H9 (cell line): ENCODE measurements around the gene TMTC1. TPM values are rescaled to one million over a fixed set of nuclear protein-coding genes. Genes with fewer than 3 reads are reported as not detected.

ENCODE experiments used
- DNase-seq: peaks from one replicate; pipeline ENCODE4 v3.0.0-alpha.2; 2017
- H2AFZ ChIP-seq: one replicate; pipeline ENCODE4 v1.6.1; 2013; ENCODE audit warnings: mild to moderate bottlenecking, low read length, control low read depth, moderate library complexity
- H2AK5ac ChIP-seq: 2 replicates; pipeline ENCODE4 v1.6.1; 2013; ENCODE audit warnings: low read length, control low read depth, mixed read lengths; ENCODE audit not compliant: insufficient read length
- H2BK120ac ChIP-seq: one replicate; pipeline ENCODE4 v1.6.1; 2013; ENCODE audit warnings: low read depth, mild to moderate bottlenecking, low read length, control low read depth, inconsistent platforms; ENCODE audit not compliant: poor library complexity, severe bottlenecking
- H2BK12ac ChIP-seq: 2 replicates; pipeline ENCODE4 v1.6.1; 2013; ENCODE audit warnings: low read length, control low read depth, mixed read lengths, low read depth; ENCODE audit not compliant: insufficient read length
- H2BK15ac ChIP-seq: 2 replicates; pipeline ENCODE4 v1.6.1; 2013; ENCODE audit warnings: low read depth, low read length, control low read depth
- H2BK20ac ChIP-seq: one replicate; pipeline ENCODE4 v1.6.1; 2013; ENCODE audit warnings: low read depth, mild to moderate bottlenecking, low read length, control low read depth, inconsistent platforms; ENCODE audit not compliant: poor library complexity, severe bottlenecking
- H2BK5ac ChIP-seq: 2 replicates; pipeline ENCODE4 v1.6.1; 2013; ENCODE audit warnings: low read length, control low read depth, mixed read lengths; ENCODE audit not compliant: insufficient read length
- H3K14ac ChIP-seq: 2 replicates; pipeline ENCODE4 v1.6.1; 2013; ENCODE audit warnings: low read length, control low read depth; ENCODE audit not compliant: insufficient read depth
- H3K18ac ChIP-seq: 2 replicates; pipeline ENCODE4 v1.6.1; 2013; ENCODE audit warnings: low read depth, mild to moderate bottlenecking, mixed read lengths, low read length, control low read depth; ENCODE audit not compliant: insufficient read length
- H3K23ac ChIP-seq: 2 replicates; pipeline ENCODE4 v1.6.1; 2013; ENCODE audit warnings: low read length, control low read depth, mixed read lengths, low read depth; ENCODE audit not compliant: insufficient read length
- H3K23me2 ChIP-seq: 2 replicates; pipeline ENCODE4 v1.6.1; 2013; ENCODE audit warnings: low read depth, mild to moderate bottlenecking, mixed read lengths, low read length, control low read depth; ENCODE audit not compliant: insufficient read length, poor library complexity, severe bottlenecking
- H3K27ac ChIP-seq: 2 replicates; pipeline ENCODE4 v1.5.1; 2013; ENCODE audit warnings: low read length, control low read depth, mixed read lengths, low read depth; ENCODE audit not compliant: insufficient read length
- H3K27me3 ChIP-seq: 2 replicates; pipeline ENCODE4 v1.6.1; 2013; ENCODE audit warnings: low read length, control low read depth, inconsistent platforms; ENCODE audit not compliant: insufficient read depth
- H3K4ac ChIP-seq: 2 replicates; pipeline ENCODE4 v1.6.1; 2013; ENCODE audit warnings: low read depth, mild to moderate bottlenecking, control low read depth, inconsistent platforms, low read length, moderate library complexity
- H3K4me1 ChIP-seq: 2 replicates; pipeline ENCODE4 v1.6.1; 2013; ENCODE audit warnings: low read length, control low read depth, inconsistent platforms; ENCODE audit not compliant: insufficient read depth
- H3K4me2 ChIP-seq: 2 replicates; pipeline ENCODE4 v1.6.1; 2013; ENCODE audit warnings: low read length, control low read depth, mixed read lengths; ENCODE audit not compliant: insufficient read length, insufficient read depth
- H3K56ac ChIP-seq: 2 replicates; pipeline ENCODE4 v1.6.1; 2013; ENCODE audit warnings: low read depth, mild to moderate bottlenecking, mixed read lengths, low read length, control low read depth; ENCODE audit not compliant: insufficient read length
- H3K79me1 ChIP-seq: 2 replicates; pipeline ENCODE4 v1.6.1; 2013; ENCODE audit warnings: low read depth, mild to moderate bottlenecking, moderate library complexity, low read length, control low read depth, inconsistent platforms; ENCODE audit not compliant: insufficient read depth, poor library complexity, severe bottlenecking
- H3K79me2 ChIP-seq: 2 replicates; pipeline ENCODE4 v1.6.1; 2013; ENCODE audit warnings: low read length, control low read depth, inconsistent platforms; ENCODE audit not compliant: insufficient read depth
- H3K9ac ChIP-seq: 2 replicates; pipeline ENCODE4 v1.6.1; 2013; ENCODE audit warnings: low read length, control low read depth, mixed read lengths; ENCODE audit not compliant: insufficient read length; ENCODE audit errors: extremely low read depth
- H3K9me3 ChIP-seq: one replicate; pipeline ENCODE4 v1.6.1; 2013; ENCODE audit warnings: low read depth, low read length, inconsistent platforms; ENCODE audit not compliant: control insufficient read depth
- H3T11ph ChIP-seq: one replicate; pipeline ENCODE4 v1.6.1; 2013; ENCODE audit warnings: mild to moderate bottlenecking, low read length, control low read depth, inconsistent platforms
- H4K20me1 ChIP-seq: one replicate; pipeline ENCODE4 v1.6.1; 2013; ENCODE audit not compliant: control insufficient read depth, insufficient read length, insufficient read depth
- H4K5ac ChIP-seq: 2 replicates; pipeline ENCODE4 v1.6.1; 2013; ENCODE audit warnings: low read depth, mild to moderate bottlenecking, mixed read lengths, low read length, control low read depth; ENCODE audit not compliant: insufficient read length
- H4K8ac ChIP-seq: replicated peaks from 2 replicates; pipeline ENCODE4 v1.6.1; 2013; ENCODE audit warnings: low read length, control low read depth, mixed read lengths, low read depth; ENCODE audit not compliant: insufficient read length
- H4K91ac ChIP-seq: 2 replicates; pipeline ENCODE4 v1.6.1; 2013; ENCODE audit warnings: low read depth, mild to moderate bottlenecking, moderate library complexity, mixed read lengths, low read length, control low read depth; ENCODE audit not compliant: insufficient read length
- H3K27ac Mint-ChIP-seq, 3 experiments: 2 replicates in 2 of 3; 3 replicates in 1 of 3; pipeline ENCODE4 v1.8.0; 2020 to 2021; ENCODE audit warnings: mixed read lengths in 3 of 3, mild to moderate bottlenecking in 1 of 3, moderate library complexity in 1 of 3
- H3K27me3 Mint-ChIP-seq: 2 replicates; pipeline ENCODE4 v1.8.0; 2021; ENCODE audit warnings: low read depth, mild to moderate bottlenecking, moderate library complexity, mixed read lengths
- H3K36me3 Mint-ChIP-seq, 3 experiments: 2 replicates in 2 of 3; 3 replicates in 1 of 3; pipeline ENCODE4 v1.8.0; 2020 to 2021; ENCODE audit warnings: low read depth in 3 of 3, mixed read lengths in 3 of 3; ENCODE audit not compliant: insufficient read depth in 1 of 3
- H3K4me1 Mint-ChIP-seq, 2 experiments: 2 replicates each; pipeline ENCODE4 v1.8.0; 2020; ENCODE audit warnings: mixed read lengths in 2 of 2
- H3K4me3 Mint-ChIP-seq, 2 experiments: 2 replicates in 1 of 2; 3 replicates in 1 of 2; pipeline ENCODE4 v1.8.0; 2020 to 2021; ENCODE audit warnings: mild to moderate bottlenecking in 2 of 2, mixed read lengths in 2 of 2, moderate library complexity in 1 of 2
- H3K9me3 Mint-ChIP-seq, 2 experiments: 2 replicates in 1 of 2; 3 replicates in 1 of 2; pipeline ENCODE4 v1.8.0; 2020; ENCODE audit warnings: mild to moderate bottlenecking in 2 of 2, mixed read lengths in 2 of 2, moderate library complexity in 1 of 2
- WGBS: extraction: QIAGEN DNeasy Blood & Tissue Kit; methylation state at CpG from one replicate; pipeline ENCODE4 v1.1.7; 2013; ENCODE audit warnings: missing lambda C conversion rate, low lambda C conversion rate, mixed read lengths; ENCODE audit not compliant: insufficient read length; ENCODE audit errors: extremely low coverage; 5-methylcytosine and 5-hydroxymethylcytosine counted together
- total RNA-seq: library from RNA; stranded (reverse); gene quantifications from 2 replicates; pipeline ENCODE4 v1.2.1, GENCODE V29; 2021
- TF ChIP-seq, protein P1 (sequence below): fragments of 200-600 bp; sonication (generic); conservative IDR thresholded peaks from 3 replicates; pipeline ENCODE4 v1.8.0; 2021; ENCODE audit warnings: antibody characterized with exemption, mild to moderate bottlenecking

TMTC1 gene
- total RNA-seq, 1 experiment from 2014 or later: 16.1 TPM

DNA sequence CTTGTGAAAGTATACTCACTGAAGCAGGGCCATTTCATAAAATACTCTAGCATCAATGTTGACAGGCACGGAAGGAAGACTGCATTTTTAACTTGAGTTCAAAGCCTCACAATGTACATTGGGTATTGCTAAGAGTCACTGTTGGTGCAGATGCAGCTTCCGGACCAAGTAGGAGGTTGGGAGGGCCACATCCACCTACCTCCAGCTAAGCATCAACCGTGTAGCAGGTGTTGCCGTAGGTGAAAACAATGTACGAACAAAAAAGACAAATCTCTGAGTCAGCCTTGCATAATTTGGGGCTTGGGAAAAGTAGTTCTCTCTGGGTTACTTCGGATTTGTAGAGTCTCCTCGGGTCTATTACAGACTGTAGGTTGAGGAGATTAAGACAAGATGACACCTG lies 48.1 kb downstream of the TMTC1 start:
- Histone ChIP-seq H2AK5ac (no peak overlapping the region), H3K9me3 (no peaks in the 10 kb centered on the region), H3K27me3 (no peaks in the 10 kb centered on the region), H3K18ac (no peak overlapping the region), H2BK120ac (no peak overlapping the region), H3K79me2 (no peaks in the 10 kb centered on the region), H3K4me2 (no peak overlapping the region), H2BK12ac (no peak overlapping the region), H3K23me2 (no peaks in the 10 kb centered on the region), H3K9ac (no peak overlapping the region), H3K79me1 (no peaks in the 10 kb centered on the region), H3K4me1 (no peaks in the 10 kb centered on the region), H4K8ac (no peak overlapping the region), H4K5ac (no peak overlapping the region), H3K14ac (no peak overlapping the region), H3K56ac (no peak overlapping the region), H3K4ac (no peak overlapping the region), H3K23ac (no peak overlapping the region), H2BK20ac (no peak overlapping the region), H4K20me1 (no peaks in the 10 kb centered on the region), H3K27ac (no peak overlapping the region), H4K91ac (no peak overlapping the region), H3T11ph (no peak overlapping the region), H2AFZ (no peak overlapping the region), H2BK5ac (no peak overlapping the region), H2BK15ac (no peak overlapping the region)
- Mint-ChIP-seq H3K27ac (no peak overlapping the region), H3K4me1 (peaks cover 1 to 5% of the 10 kb centered on the region in 2 experiments; a peak in 1 of 4 replicates), H3K9me3 (no peaks in the 10 kb centered on the region), H3K36me3 (peaks cover 9 to 15% (median 10%) of the 10 kb centered on the region in 3 experiments; a peak in 5 of 7 replicates), H3K4me3 (no peak overlapping the region), H3K27me3 (no peaks in the 10 kb centered on the region)
- no peak for DNase-seq
- WGBS: no CpG with 5 or more reads among the region's 7 CpGs
- TF ChIP-seq, protein P1, sequence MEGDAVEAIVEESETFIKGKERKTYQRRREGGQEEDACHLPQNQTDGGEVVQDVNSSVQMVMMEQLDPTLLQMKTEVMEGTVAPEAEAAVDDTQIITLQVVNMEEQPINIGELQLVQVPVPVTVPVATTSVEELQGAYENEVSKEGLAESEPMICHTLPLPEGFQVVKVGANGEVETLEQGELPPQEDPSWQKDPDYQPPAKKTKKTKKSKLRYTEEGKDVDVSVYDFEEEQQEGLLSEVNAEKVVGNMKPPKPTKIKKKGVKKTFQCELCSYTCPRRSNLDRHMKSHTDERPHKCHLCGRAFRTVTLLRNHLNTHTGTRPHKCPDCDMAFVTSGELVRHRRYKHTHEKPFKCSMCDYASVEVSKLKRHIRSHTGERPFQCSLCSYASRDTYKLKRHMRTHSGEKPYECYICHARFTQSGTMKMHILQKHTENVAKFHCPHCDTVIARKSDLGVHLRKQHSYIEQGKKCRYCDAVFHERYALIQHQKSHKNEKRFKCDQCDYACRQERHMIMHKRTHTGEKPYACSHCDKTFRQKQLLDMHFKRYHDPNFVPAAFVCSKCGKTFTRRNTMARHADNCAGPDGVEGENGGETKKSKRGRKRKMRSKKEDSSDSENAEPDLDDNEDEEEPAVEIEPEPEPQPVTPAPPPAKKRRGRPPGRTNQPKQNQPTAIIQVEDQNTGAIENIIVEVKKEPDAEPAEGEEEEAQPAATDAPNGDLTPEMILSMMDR: no peak
